SU-DHL-6 (cell line): ENCODE measurements around the gene EML2.

ENCODE experiments used
- H2AFZ ChIP-seq: fragments of 200-600 bp; sonication (generic); 2 replicates; pipeline ENCODE4 v1.6.1; 2014; ENCODE audit warnings: low read depth, mild to moderate bottlenecking, moderate library complexity, mixed read lengths, antibody characterized with exemption, low read length; ENCODE audit not compliant: severe bottlenecking
- H3F3A ChIP-seq: fragments of 200-600 bp; shearing (Covaris generic); 2 replicates; pipeline ENCODE4 v1.6.0; 2016; ENCODE audit warnings: antibody characterized with exemption, mild to moderate bottlenecking; ENCODE audit not compliant: insufficient read depth
- H3K27ac ChIP-seq: fragments of 200-600 bp; sonication (generic); 2 replicates; pipeline ENCODE4 v1.5.1; 2016; ENCODE audit warnings: low read depth, mild to moderate bottlenecking, low read length, moderate library complexity, mixed read lengths
- H3K27me3 ChIP-seq: fragments of 200-600 bp; sonication (generic), shearing (Covaris generic); 2 replicates; pipeline ENCODE4 v1.6.0; 2014; ENCODE audit warnings: mild to moderate bottlenecking, low read length
- H3K36me3 ChIP-seq: fragments of 200-600 bp; sonication (generic); 2 replicates; pipeline ENCODE4 v1.6.1; 2014; ENCODE audit warnings: mild to moderate bottlenecking, low read length, mixed read lengths
- H3K4me2 ChIP-seq: fragments of 300-600, 200-600 bp; shearing (Covaris generic), sonication (generic); 2 replicates; pipeline ENCODE4 v1.6.0; 2014; ENCODE audit warnings: low read length, low read depth, mild to moderate bottlenecking; ENCODE audit not compliant: poor library complexity, severe bottlenecking
- H3K4me3 ChIP-seq: fragments of 200-600 bp; sonication (generic); 2 replicates; pipeline ENCODE4 v1.5.1; 2014; ENCODE audit warnings: antibody characterized with exemption, low read length, mild to moderate bottlenecking, mixed read lengths; ENCODE audit not compliant: insufficient read depth, poor library complexity, severe bottlenecking
- H3K79me2 ChIP-seq: fragments of 200-600 bp; sonication (generic); 2 replicates; pipeline ENCODE4 v1.6.1; 2014; ENCODE audit warnings: mild to moderate bottlenecking, low read length, moderate library complexity; ENCODE audit not compliant: insufficient read depth
- H3K9ac ChIP-seq: fragments of 200-600 bp; sonication (generic); 2 replicates; pipeline ENCODE4 v1.7.0; 2014; ENCODE audit warnings: mild to moderate bottlenecking, low read length
- H3K9me2 ChIP-seq: fragments of 200-600 bp; sonication (generic); replicated peaks from 2 replicates; pipeline ENCODE4 v1.6.1; 2014; ENCODE audit warnings: low read length; ENCODE audit not compliant: insufficient read depth
- H3K9me3 ChIP-seq: fragments of 200-600 bp; sonication (generic); 2 replicates; pipeline ENCODE4 v1.6.1; 2014; ENCODE audit warnings: low read length, mixed read lengths; ENCODE audit not compliant: insufficient read depth
- H4K20me1 ChIP-seq: fragments of 200-600 bp; sonication (generic); 2 replicates; pipeline ENCODE4 v1.6.1; 2014; ENCODE audit warnings: low read depth, mild to moderate bottlenecking, antibody characterized with exemption, low read length, moderate library complexity, mixed read lengths
- CTCF ChIP-seq: fragments of 200-600 bp; sonication (generic); IDR thresholded peaks from one replicate; pipeline ENCODE4 v1.5.1; 2017; ENCODE audit warnings: antibody characterized with exemption, mild to moderate bottlenecking, low read length, moderate library complexity; ENCODE audit not compliant: insufficient read depth, poor library complexity, severe bottlenecking
- EZH2phosphoT487 ChIP-seq: fragments of 200-600 bp; sonication (generic), shearing (Covaris generic); conservative IDR thresholded peaks from 2 replicates; pipeline ENCODE4 v1.6.1; 2018; ENCODE audit warnings: mild to moderate bottlenecking, antibody characterized with exemption, low read length, moderate library complexity, mixed read lengths

Gene EML2

GRCh38 chr19:45660636-45661035, 21.4 kb upstream of the EML2 start:
- H2AFZ ChIP-seq: no peak overlapping the region

GRCh38 chr19:45659096-45659729, 20.0 kb upstream of the EML2 start:
- Histone ChIP-seq H3F3A (no peaks in the 10 kb centered on the region), H3K4me3 (no peak overlapping the region), H3K9ac (no peak overlapping the region), H3K27me3 (no peaks in the 10 kb centered on the region), H3K79me2 (no peaks in the 10 kb centered on the region), H4K20me1 (no peaks in the 10 kb centered on the region), H2AFZ (no peak overlapping the region), H3K9me3 (no peaks in the 10 kb centered on the region), H3K4me2 (no peak overlapping the region), H3K27ac (no peak overlapping the region), H3K36me3 (no peaks in the 10 kb centered on the region), H3K9me2 (no peaks in the 10 kb centered on the region)
- TF ChIP-seq EZH2phosphoT487: no peak
- no peak for TF ChIP-seq CTCF

More at GRCh38 chr19:45660636-45661035, 21.4 kb upstream of the EML2 start:
- Histone ChIP-seq H3F3A (no peaks in the 10 kb centered on the region), H3K27me3 (no peaks in the 10 kb centered on the region), H3K36me3 (no peaks in the 10 kb centered on the region), H3K9ac (no peak overlapping the region), H3K4me2 (no peak overlapping the region), H3K27ac (no peak overlapping the region), H3K9me3 (no peaks in the 10 kb centered on the region), H3K4me3 (no peak overlapping the region), H4K20me1 (no peaks in the 10 kb centered on the region), H3K79me2 (no peaks in the 10 kb centered on the region), H3K9me2 (no peaks in the 10 kb centered on the region)
- no peak for TF ChIP-seq EZH2phosphoT487
- TF ChIP-seq CTCF: no peak

GRCh38 chr19:45657520-45658167, 18.4 kb upstream of the EML2 start:
- Histone ChIP-seq H3K9me2 (no peaks in the 10 kb centered on the region), H2AFZ (no peak overlapping the region), H3F3A (no peaks in the 10 kb centered on the region), H3K27me3 (no peaks in the 10 kb centered on the region), H3K36me3 (no peaks in the 10 kb centered on the region), H3K9me3 (no peaks in the 10 kb centered on the region), H3K9ac (no peak overlapping the region), H4K20me1 (no peaks in the 10 kb centered on the region), H3K79me2 (no peaks in the 10 kb centered on the region), H3K4me2 (no peak overlapping the region), H3K27ac (no peak overlapping the region), H3K4me3 (no peak overlapping the region)
- TF ChIP-seq EZH2phosphoT487: no peak

- Histone ChIP-seq H3K9me3 (no peaks in the 10 kb centered on the region), H3F3A (no peaks in the 10 kb centered on the region), H3K27me3 (no peaks in the 10 kb centered on the region), H4K20me1 (no peaks in the 10 kb centered on the region), H3K79me2 (no peaks in the 10 kb centered on the region), H3K9ac (no peak overlapping the region), H2AFZ (no peak overlapping the region), H3K27ac (no peak overlapping the region), H3K4me2 (no peak overlapping the region), H3K4me3 (no peak overlapping the region), H3K9me2 (no peaks in the 10 kb centered on the region), H3K36me3 (no peaks in the 10 kb centered on the region)
- TF ChIP-seq CTCF (no peak), EZH2phosphoT487 (no peak)
Measured at GRCh38 chr19:45655073-45655472, 15.9 kb upstream of the EML2 start.
